ENCODE results near the gene TMC3. TPM values are rescaled to one million over a fixed set of nuclear protein-coding genes. Genes with fewer than 3 reads are reported as not detected.

Gene TMC3
- total and polyA plus RNA-seq, 9 donors: 0.05 to 0.23 TPM; not detected in 7

DNA sequence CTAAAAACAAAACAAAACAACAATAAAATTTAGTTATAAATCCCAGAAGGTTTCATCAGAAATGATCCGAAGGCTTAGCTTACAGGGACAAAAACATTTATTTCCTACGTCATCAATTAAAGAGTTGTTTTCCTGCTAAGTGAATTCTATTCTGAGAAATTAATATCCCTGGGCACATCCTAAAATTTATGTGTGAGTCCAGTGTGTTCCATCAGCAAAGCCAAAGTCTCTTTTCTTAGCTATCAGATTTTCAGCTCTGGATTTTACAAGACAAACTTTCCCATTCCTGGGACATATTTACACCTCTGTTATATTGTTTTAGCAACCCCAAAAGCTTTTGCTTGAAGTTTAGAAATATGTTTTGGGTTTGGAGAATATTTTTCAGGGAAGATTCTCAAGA, 4.4 kb upstream of the TMC3 start:
- 17 to 27% (median 26%) methylated on average over 2 of the region's 2 CpGs for WGBS, 3 donors
- no peaks in the 10 kb centered on the region for H3K9me3 ChIP-seq
- no peak for DNase-seq
- no peak overlapping the region for H3K27ac ChIP-seq
- H3K4me1 ChIP-seq (ENCODE audit: insufficient read depth): peaks cover 1% of the 10 kb centered on the region
- no peaks in the 10 kb centered on the region for H3K36me3 ChIP-seq
- H3K4me3 ChIP-seq: no peak overlapping the region
- intact Hi-C loops (cut with DNase I): no loop called here
- no peaks in the 10 kb centered on the region for H3K27me3 ChIP-seq
- no peak for TF ChIP-seq POLR2A (IDR thresholded peaks at IDR 0.05)
- no peak for TF ChIP-seq EP300 (IDR thresholded peaks at IDR 0.05)

DNA sequence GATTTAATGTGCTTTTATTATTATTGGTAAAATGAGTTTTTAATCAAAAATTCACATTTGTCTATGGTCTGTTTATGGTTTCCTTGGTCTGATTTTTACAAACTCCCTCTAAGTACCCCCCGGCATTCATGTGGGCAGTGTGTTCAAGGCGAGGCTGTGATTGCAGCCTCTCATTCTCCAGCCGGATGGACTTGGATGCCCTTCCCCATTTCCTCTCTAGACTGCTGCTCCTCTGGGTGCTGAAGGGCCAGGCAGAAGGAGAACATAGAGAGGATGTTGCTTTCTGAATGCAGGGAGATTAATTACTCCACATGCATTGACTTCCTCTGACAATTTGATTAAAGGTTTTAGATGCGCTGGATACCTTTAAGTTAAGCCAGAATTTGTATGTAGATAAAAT, 3.9 kb upstream of the TMC3 start:
- TF ChIP-seq, protein P1, sequence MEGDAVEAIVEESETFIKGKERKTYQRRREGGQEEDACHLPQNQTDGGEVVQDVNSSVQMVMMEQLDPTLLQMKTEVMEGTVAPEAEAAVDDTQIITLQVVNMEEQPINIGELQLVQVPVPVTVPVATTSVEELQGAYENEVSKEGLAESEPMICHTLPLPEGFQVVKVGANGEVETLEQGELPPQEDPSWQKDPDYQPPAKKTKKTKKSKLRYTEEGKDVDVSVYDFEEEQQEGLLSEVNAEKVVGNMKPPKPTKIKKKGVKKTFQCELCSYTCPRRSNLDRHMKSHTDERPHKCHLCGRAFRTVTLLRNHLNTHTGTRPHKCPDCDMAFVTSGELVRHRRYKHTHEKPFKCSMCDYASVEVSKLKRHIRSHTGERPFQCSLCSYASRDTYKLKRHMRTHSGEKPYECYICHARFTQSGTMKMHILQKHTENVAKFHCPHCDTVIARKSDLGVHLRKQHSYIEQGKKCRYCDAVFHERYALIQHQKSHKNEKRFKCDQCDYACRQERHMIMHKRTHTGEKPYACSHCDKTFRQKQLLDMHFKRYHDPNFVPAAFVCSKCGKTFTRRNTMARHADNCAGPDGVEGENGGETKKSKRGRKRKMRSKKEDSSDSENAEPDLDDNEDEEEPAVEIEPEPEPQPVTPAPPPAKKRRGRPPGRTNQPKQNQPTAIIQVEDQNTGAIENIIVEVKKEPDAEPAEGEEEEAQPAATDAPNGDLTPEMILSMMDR (IDR thresholded peaks at IDR 0.05): no peak
- no peak for TF ChIP-seq EP300 (IDR thresholded peaks at IDR 0.05)
- no peak for TF ChIP-seq POLR2A (IDR thresholded peaks at IDR 0.05)
- 51 to 67% (median 56%) methylated on average over 4 of the region's 4 CpGs for WGBS, 3 donors
- Histone ChIP-seq H3K9me3 (no peaks in the 10 kb centered on the region), H3K4me1 (ENCODE audit: insufficient read depth) (peaks cover 1% of the 10 kb centered on the region), H3K27ac (no peak overlapping the region), H3K36me3 (no peaks in the 10 kb centered on the region), H3K27me3 (no peaks in the 10 kb centered on the region), H3K4me3 (no peak overlapping the region)
- no peak for DNase-seq
- intact Hi-C loops (cut with DNase I): no loop called here

DNA sequence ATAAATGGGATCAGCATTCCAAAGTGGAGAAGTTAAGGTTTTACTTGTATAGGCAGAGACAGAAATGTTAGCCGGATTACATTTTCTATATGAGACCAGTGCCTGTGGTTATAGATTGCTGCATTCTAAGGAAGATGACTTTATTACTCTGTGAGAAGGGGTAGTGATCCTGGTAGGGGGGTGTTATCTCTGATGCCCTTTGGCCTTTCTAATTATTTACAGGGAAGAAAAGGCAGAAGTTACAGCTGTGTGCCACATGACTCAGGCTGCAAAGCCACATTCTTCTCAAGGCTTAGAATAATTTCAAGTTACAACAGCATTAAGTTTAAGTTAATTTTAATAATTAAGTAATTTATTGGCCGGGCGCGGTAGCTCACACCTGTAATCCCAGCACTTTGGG, 2.2 kb upstream of the TMC3 start:
- 92 to 99% (median 98%) methylated on average over 4 of the region's 4 CpGs for WGBS, 3 donors
- Histone ChIP-seq H3K4me1 (ENCODE audit: insufficient read depth) (peaks cover 1% of the 10 kb centered on the region), H3K27me3 (no peaks in the 10 kb centered on the region), H3K9me3 (no peaks in the 10 kb centered on the region), H3K4me3 (no peak overlapping the region), H3K36me3 (no peaks in the 10 kb centered on the region), H3K27ac (no peak overlapping the region)
- DNase-seq: no peak
- intact Hi-C loops (cut with DNase I): no loop called here
- TF ChIP-seq EP300 (IDR thresholded peaks at IDR 0.05): no peak
- TF ChIP-seq, protein P1 (IDR thresholded peaks at IDR 0.05): no peak
- TF ChIP-seq POLR2A (IDR thresholded peaks at IDR 0.05): no peak

DNA sequence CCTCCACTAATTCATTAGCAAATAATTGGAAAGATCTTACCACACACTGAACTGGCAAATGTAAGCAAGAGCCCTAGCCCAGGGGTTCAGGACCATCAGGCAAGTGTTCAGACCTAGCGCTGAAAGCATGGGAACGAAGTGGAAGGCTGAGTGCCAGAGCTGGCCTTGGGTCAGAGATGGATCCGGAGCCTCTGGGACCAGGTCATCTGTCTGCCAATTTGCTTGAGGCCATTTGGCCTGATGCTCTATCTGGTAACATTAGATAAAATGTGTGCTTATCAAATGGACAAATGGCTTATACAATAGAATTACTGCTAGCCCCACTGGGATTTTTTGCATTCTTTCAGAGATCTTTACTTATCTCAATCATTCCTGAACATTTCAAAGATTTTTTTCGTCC, 1.4 kb upstream of the TMC3 start:
- no peak overlapping the region for H3K4me3 ChIP-seq
- no peaks in the 10 kb centered on the region for H3K36me3 ChIP-seq
- WGBS, 3 donors: 70 to 74% (median 73%) methylated on average over 4 of the region's 4 CpGs
- DNase-seq: no peak
- no peak overlapping the region for H3K27ac ChIP-seq
- H3K9me3 ChIP-seq: no peaks in the 10 kb centered on the region
- TF ChIP-seq, protein P1 (IDR thresholded peaks at IDR 0.05): no peak
- TF ChIP-seq POLR2A (IDR thresholded peaks at IDR 0.05): no peak
- no peak for TF ChIP-seq EP300 (IDR thresholded peaks at IDR 0.05)
- H3K4me1 ChIP-seq (ENCODE audit: insufficient read depth): peaks cover 1% of the 10 kb centered on the region
- intact Hi-C loops (cut with DNase I): no loop called here
- no peaks in the 10 kb centered on the region for H3K27me3 ChIP-seq

DNA sequence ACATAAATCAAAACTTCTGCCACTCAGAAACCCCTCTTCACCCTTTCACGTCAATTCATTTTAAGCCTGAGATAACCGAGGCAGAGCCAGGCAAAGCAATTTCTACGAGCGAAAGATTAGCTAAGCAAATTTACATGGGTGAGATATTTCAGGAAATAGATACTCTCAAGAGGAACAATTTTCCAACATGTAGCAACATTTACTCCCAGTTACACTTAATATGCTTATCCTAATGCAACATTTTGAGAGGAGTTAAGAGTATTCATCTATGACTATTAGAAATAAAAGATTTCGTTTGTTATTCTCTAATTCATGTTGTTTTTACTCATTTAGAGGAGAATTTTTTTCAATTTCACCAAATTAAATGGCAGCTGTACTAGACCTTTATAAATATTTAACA, 837 bp downstream of the TMC3 start:
- Histone ChIP-seq H3K4me3 (no peak overlapping the region), H3K4me1 (ENCODE audit: insufficient read depth) (no peaks in the 10 kb centered on the region), H3K27ac (no peak overlapping the region), H3K27me3 (no peaks in the 10 kb centered on the region), H3K36me3 (no peaks in the 10 kb centered on the region), H3K9me3 (no peaks in the 10 kb centered on the region)
- WGBS, 3 donors: 86 to 87% (median 86%) methylated on average over 5 of the region's 5 CpGs
- TF ChIP-seq, protein P1 (IDR thresholded peaks at IDR 0.05): no peak
- TF ChIP-seq POLR2A (IDR thresholded peaks at IDR 0.05) (no peak), EP300 (IDR thresholded peaks at IDR 0.05) (no peak)
- intact Hi-C loops (cut with DNase I): no loop called here
- no peak for DNase-seq
